ENCODE data around the gene GLIPR2. TPM values are rescaled to one million over a fixed set of nuclear protein-coding genes. Genes with fewer than 3 reads are reported as not detected.
"Not testable (repeated sequence)": the region's sequence is repeated elsewhere in the genome, so short reads cannot be mapped to it uniquely, and the experiment has no call there.

GLIPR2 gene
- total RNA-seq (2014; rRNA removed; shearing (Covaris generic)) (4.4 and 5.1 TPM in 2 replicates), polyA plus RNA-seq (2016; fragmentation: Nextera tagmentation; extraction: Ambion mirVana) (5.7 and 7.0 TPM in 2 replicates)
- long read RNA-seq, transcript GLIPR2-202 (5 exons, 1,890 nt): major isoform, 9 of 10 reads
- long read RNA-seq, partial matches to known transcripts: 0 of 10 reads
- long read RNA-seq, other reads (novel, unspliced or antisense): 1 of 10 reads

GRCh38 chr9:36136272-36136893 lies at the start of gene GLIPR2:
Gene GLIPR2 (plus strand): TSS chr9:36136733. CDS start chr9:36136779, 46 bp downstream.
- Histone ChIP-seq H3K4me1 (ENCODE audit: insufficient read depth) (peaks cover 31% of the 10 kb centered on the region), H3K36me3 (ENCODE audit: insufficient read depth) (no peaks in the 10 kb centered on the region), H3K79me2 (replicated peaks; ENCODE audit: insufficient read depth) (no peaks in the 10 kb centered on the region), H3F3A (replicated peaks; ENCODE audit: low read depth) (peaks cover 7% of the 10 kb centered on the region; the same call in 1 of the 2 replicates), H2AFZ (peak within 1 kb of the TSS; percentile 95), H3K27me3 (ENCODE audit: insufficient read depth) (peaks cover 85% of the 10 kb centered on the region), H3K27ac (ENCODE audit: low read depth) (no peak within 1 kb of the TSS), H3K4me2 (peak within 1 kb of the TSS; percentile 99), H4K20me1 (replicated peaks; ENCODE audit: insufficient read depth) (peaks cover 6% of the 10 kb centered on the region), H3K4me3 (peak within 1 kb of the TSS; percentile 77), H3K9me2 (ENCODE audit: insufficient read depth) (no peaks in the 10 kb centered on the region)
- Mint-ChIP-seq H3K4me1 (peaks cover 33% of the 10 kb centered on the region), H3K27ac (no peak within 1 kb of the TSS; the same call in 1 of the 2 replicates), H3K9me3 (no peaks in the 10 kb centered on the region; the same call in 2 of the 3 replicates), H3K4me3 (peak within 1 kb of the TSS; percentile 81), H3K36me3 (ENCODE audit: low read depth) (no peaks in the 10 kb centered on the region), H3K27me3 (ENCODE audit: insufficient read depth, low read depth, poor library complexity) (peaks cover 64% of the 10 kb centered on the region)
- DNase-seq (ENCODE audit: low spot score) (peak; percentile 82), ATAC-seq (peak; percentile 75)
- TF ChIP-seq NANOG (IDR thresholded peaks at IDR 0.05; ENCODE audit: borderline replicate concordance) (no peak), CREB1 (CRISPR knock-in tag; IDR thresholded peaks at IDR 0.05; ENCODE audit: low read depth) (no peak), ZNF462 (CRISPR knock-in tag; IDR thresholded peaks at IDR 0.05) (no peak), EZH2 (IDR thresholded peaks at IDR 0.05; ENCODE audit: low read depth, unreplicated experiment) (no peak), STAT1 (IDR thresholded peaks at IDR 0.05; ENCODE audit: unreplicated experiment) (no peak), ETS1 (IDR thresholded peaks at IDR 0.05) (no peak), ZNF331 (CRISPR knock-in tag; IDR thresholded peaks at IDR 0.05; ENCODE audit: low read depth) (no peak), POLR2AphosphoS5 (IDR thresholded peaks at IDR 0.05; ENCODE audit: low read depth) (peak; percentile 42)

DNA sequence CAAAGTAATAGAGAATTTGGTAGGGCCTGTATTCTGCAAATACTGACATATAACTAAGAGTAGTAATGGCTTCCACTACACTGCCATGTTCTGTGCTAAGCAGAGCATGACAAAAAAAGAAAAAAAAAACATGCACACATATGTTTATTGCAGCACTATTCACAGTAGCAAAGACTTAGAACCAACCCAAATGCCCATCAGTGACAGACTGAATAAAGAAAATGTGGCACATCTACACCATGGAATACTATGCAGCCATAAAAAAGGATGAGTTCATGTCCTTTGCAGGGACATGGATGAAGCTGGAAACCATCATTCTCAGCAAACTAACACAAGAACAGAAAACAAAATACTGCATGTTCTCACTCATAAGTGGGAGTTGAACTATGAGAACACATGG lies 49.5 kb upstream of the GLIPR2 start:
- Mint-ChIP-seq H3K9me3 (peaks cover 14% of the 10 kb centered on the region; the same call in 2 of the 3 replicates), H3K36me3 (ENCODE audit: low read depth) (peaks cover 25% of the 10 kb centered on the region), H3K4me1 (peaks cover 12% of the 10 kb centered on the region)
- H3K27ac ChIP-seq (ENCODE audit: low read depth); H3K27me3 Mint-ChIP-seq (ENCODE audit: insufficient read depth, low read depth, poor library complexity); H3K4me2 ChIP-seq; H3K36me3 ChIP-seq (ENCODE audit: insufficient read depth); H3K27me3 ChIP-seq (ENCODE audit: insufficient read depth); DNase-seq (ENCODE audit: low spot score); H3K9me2 ChIP-seq (ENCODE audit: insufficient read depth); H3K27ac Mint-ChIP-seq; ATAC-seq; H3K4me3 Mint-ChIP-seq; H2AFZ ChIP-seq; H3K4me1 ChIP-seq (ENCODE audit: insufficient read depth); H3F3A ChIP-seq (replicated peaks; ENCODE audit: low read depth); H4K20me1 ChIP-seq (replicated peaks; ENCODE audit: insufficient read depth); H3K4me3 ChIP-seq; H3K79me2 ChIP-seq (replicated peaks; ENCODE audit: insufficient read depth): not testable (repeated sequence)

Data from GM23338 (cell line).